PC-3 (cell line): ENCODE measurements around the gene TOM1L2. TPM values are rescaled to one million over a fixed set of nuclear protein-coding genes. Genes with fewer than 3 reads are reported as not detected.

Experiments used
- ATAC-seq: fragments of 200-7000 bp; cut with Tn5 transposase; 2 replicates; pipeline ENCODE4 v1.9.1; 2020; ENCODE audit warnings: mild to moderate bottlenecking, moderate library complexity
- BruUV-seq: library from RNA; stranded (reverse); fragments of 400-500 nt; replicated peaks from 2 replicates; lab custom pipeline; 2021; lab: Mats Ljungman, UMichigan
- CTCF ChIA-PET: fragments of 300-600 bp; sonication (Branson Sonifier 250); formaldehyde crosslinking; loops from one replicate; lab custom pipeline; 2022; ENCODE audit warnings: antibody characterized with exemption; lab: Charles Lee
- POLR2A ChIA-PET: fragments of 300-600 bp; sonication (Branson Sonifier 250); formaldehyde crosslinking; loops from one replicate; lab custom pipeline; 2022; ENCODE audit warnings: antibody characterized with exemption; ENCODE audit not compliant: unreplicated experiment; lab: Charles Lee
- DNase-seq: peaks from one replicate; pipeline ENCODE4 v3.0.0-alpha.2; 2015
- H2AFZ ChIP-seq: fragments of 300-600 bp; sonication (generic); 2 replicates; pipeline ENCODE4 v1.6.0; 2016; ENCODE audit warnings: antibody characterized with exemption, low read length
- H3F3A ChIP-seq: fragments of 300-600 bp; sonication (generic); one replicate; pipeline ENCODE4 v1.6.0; 2017; ENCODE audit warnings: antibody characterized with exemption, low read length, control low read depth, mild to moderate bottlenecking; ENCODE audit not compliant: unreplicated experiment
- H3K27ac ChIP-seq: fragments of 300-600 bp; sonication (generic); 2 replicates; pipeline ENCODE4 v1.5.1; 2016; ENCODE audit warnings: mild to moderate bottlenecking, low read length
- H3K27me3 ChIP-seq: fragments of 300-600 bp; sonication (generic); 2 replicates; pipeline ENCODE4 v1.6.1; 2016; ENCODE audit warnings: low read length, mixed read lengths
- H3K36me3 ChIP-seq: fragments of 300-600 bp; sonication (generic); 2 replicates; pipeline ENCODE4 v1.6.1; 2016; ENCODE audit warnings: low read depth, mixed run types, low read length, mixed read lengths
- H3K4me1 ChIP-seq: fragments of 300-600 bp; sonication (generic); 2 replicates; pipeline ENCODE4 v1.5.1; 2016; ENCODE audit warnings: low read length; ENCODE audit not compliant: insufficient read depth
- H3K4me2 ChIP-seq: fragments of 300-600 bp; sonication (generic); 2 replicates; pipeline ENCODE4 v1.6.0; 2016; ENCODE audit warnings: low read length
- H3K4me3 ChIP-seq: fragments of 300-600 bp; sonication (generic); 2 replicates; pipeline ENCODE4 v1.5.1; 2016; ENCODE audit warnings: mild to moderate bottlenecking, low read length, mixed read lengths
- H3K79me2 ChIP-seq: fragments of 300-600 bp; sonication (generic); 2 replicates; pipeline ENCODE4 v1.6.1; 2017; ENCODE audit warnings: low read length, mixed read lengths
- H3K9ac ChIP-seq: fragments of 300-600 bp; sonication (generic); 2 replicates; pipeline ENCODE4 v1.6.0; 2016; ENCODE audit warnings: mild to moderate bottlenecking, low read length
- H3K9me2 ChIP-seq: fragments of 300-600 bp; sonication (generic); replicated peaks from 2 replicates; pipeline ENCODE4 v1.6.1; 2016; ENCODE audit warnings: mixed run types, low read length, mixed read lengths
- H3K9me3 ChIP-seq: fragments of 300-600 bp; sonication (generic); 2 replicates; pipeline ENCODE4 v1.6.1; 2016; ENCODE audit warnings: low read length, mixed read lengths
- H4K20me1 ChIP-seq: fragments of 300-600 bp; sonication (generic); 2 replicates; pipeline ENCODE4 v1.6.1; 2016; ENCODE audit warnings: low read length, mixed read lengths
- CTCF ChIP-seq: fragments of 300-600 bp; sonication (generic); conservative IDR thresholded peaks from 2 replicates; pipeline ENCODE4 v1.5.1; 2017; ENCODE audit warnings: antibody characterized with exemption, low read depth, mild to moderate bottlenecking, low read length
- EZH2 ChIP-seq: fragments of 300-600 bp; sonication (generic); IDR thresholded peaks from one replicate; pipeline ENCODE4 v1.6.1; 2017; ENCODE audit warnings: antibody characterized with exemption, mild to moderate bottlenecking, low read length; ENCODE audit not compliant: unreplicated experiment
- EZH2phosphoT487 ChIP-seq: fragments of 300-600 bp; sonication (generic); IDR thresholded peaks from 2 replicates; pipeline ENCODE4 v1.6.1; 2018; ENCODE audit warnings: mild to moderate bottlenecking, antibody characterized with exemption, low read length, borderline replicate concordance
- intact Hi-C: fragments of 100-400 bp; cut with micrococcal nuclease; formaldehyde crosslinking; loops from 2 replicates; pipeline ENCODE4 v1.9.0; 2023
- total RNA-seq: library from RNA; depleted of rRNA; stranded (reverse); fragments of >200 nt; gene quantifications from 2 replicates; pipeline ENCODE4 v1.2.3, GENCODE V29; 2014

TOM1L2 gene
- total RNA-seq, 1 experiment from 2014 or later = 53.3 TPM

- TF ChIP-seq CTCF (no peak), EZH2phosphoT487 (no peak), EZH2 (no peak)
- H4K20me1 ChIP-seq = no peaks in the 10 kb centered on the region
- H3K4me1 ChIP-seq = peaks cover 48% of the 10 kb centered on the region
- DNase-seq (peak; percentile 98), ATAC-seq (peak; percentile 88)
- no peaks in the 10 kb centered on the region for H3K9me2 ChIP-seq
- intact Hi-C loops = loop anchor here (1.0 to 5.0 kb wide), 3 partner anchors 36 to 70 kb away; partner anchors contain the start of genes DRC3 and TOM1L2
- H3K27ac ChIP-seq = peak overlapping the region; percentile 86
- peaks cover 6% of the 10 kb centered on the region for H3F3A ChIP-seq
- H3K79me2 ChIP-seq = peaks cover 71% of the 10 kb centered on the region
- H3K9me3 ChIP-seq = no peaks in the 10 kb centered on the region
- no TSS peak for BruUV-seq
- peak overlapping the region; percentile 71 for H3K4me2 ChIP-seq
- ChIA-PET POLR2A (interaction anchor here (0.6 to 1.3 kb wide), 3 partner anchors 26 to 85 kb away, joined by 3 to 12 read pairs (median 4); partner anchors contain the start of genes DRC3 and TOM1L2), CTCF (interaction anchor here (0.6 to 1.4 kb wide), 5 partner anchors 21 to 112 kb away, joined by 3 to 6 read pairs (median 3); partner anchors contain the start of genes DRC3 and TOM1L2)
- peak overlapping the region; percentile 17; the same call in 1 of the 2 replicates for H3K4me3 ChIP-seq
- peak overlapping the region; percentile 4 for H2AFZ ChIP-seq
- H3K9ac ChIP-seq = peak overlapping the region; percentile 40
- no peaks in the 10 kb centered on the region for H3K27me3 ChIP-seq
- no peaks in the 10 kb centered on the region for H3K36me3 ChIP-seq
Measured at GRCh38 chr17:17921192-17922069, 50.8 kb downstream of the TOM1L2 start.

DNA sequence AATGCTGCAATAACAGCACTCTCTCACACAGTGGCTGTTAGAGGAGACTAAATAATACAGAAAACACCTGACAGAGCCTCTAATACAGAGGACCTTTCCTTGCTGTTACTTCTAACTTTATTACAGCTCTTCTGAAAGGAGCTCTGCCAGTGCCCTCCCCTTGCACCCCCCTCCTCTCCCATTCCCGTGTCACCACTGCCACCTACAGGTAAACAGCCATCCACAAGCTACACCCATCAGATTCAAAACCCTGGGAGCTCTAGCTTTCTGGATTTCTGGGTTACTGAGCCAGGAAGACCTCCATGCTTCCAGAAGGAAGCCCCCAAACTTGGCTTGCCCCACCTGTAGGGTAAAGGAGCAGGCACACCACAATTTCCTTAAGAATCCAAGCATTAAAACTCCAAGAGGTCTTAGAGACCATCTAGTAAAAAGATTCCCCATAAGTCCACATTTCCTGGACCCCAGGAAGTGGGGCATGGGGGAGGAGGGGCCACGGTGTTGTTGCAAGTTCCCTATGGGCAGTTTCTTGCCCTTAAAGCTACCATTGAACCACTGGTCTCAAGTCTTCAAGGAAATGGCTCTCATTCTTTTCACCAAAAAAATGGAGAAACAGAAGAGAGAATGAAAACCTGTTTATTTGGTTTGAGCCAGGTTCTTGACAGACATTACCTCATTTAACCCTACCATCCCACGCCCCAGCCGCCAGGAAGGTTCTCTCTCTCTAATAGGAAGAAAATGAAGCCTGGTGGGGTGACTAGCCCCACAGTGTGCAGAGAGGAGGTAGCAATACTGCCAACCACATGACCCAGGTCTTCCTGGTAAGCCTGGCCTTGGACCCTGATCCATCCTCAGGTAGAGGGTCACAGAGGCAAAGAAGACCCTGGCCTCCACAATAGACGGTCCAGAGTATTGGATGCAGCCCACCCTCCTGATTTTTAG, 52.8 kb downstream of the TOM1L2 start:
- intact Hi-C loops = loop anchor here (1.0 to 5.0 kb wide), 3 partner anchors 28 to 113 kb away; no protein-coding TSS in a partner anchor

More for the DNA sequence above, 52.8 kb downstream of the TOM1L2 start:
- peak; percentile 96 for TF ChIP-seq CTCF
- TF ChIP-seq EZH2phosphoT487 = no peak
- no peak for TF ChIP-seq EZH2
- Histone ChIP-seq H3K36me3 (no peaks in the 10 kb centered on the region), H3K4me2 (peak overlapping the region; percentile 56), H3K4me1 (peaks cover 55% of the 10 kb centered on the region), H3F3A (peaks cover 15% of the 10 kb centered on the region), H3K9ac (peak overlapping the region; percentile 33), H4K20me1 (no peaks in the 10 kb centered on the region), H3K9me2 (no peaks in the 10 kb centered on the region), H3K27me3 (no peaks in the 10 kb centered on the region), H3K79me2 (peaks cover 54% of the 10 kb centered on the region), H3K4me3 (no peak overlapping the region), H2AFZ (peak overlapping the region; percentile 40; the same call in 1 of the 2 replicates), H3K27ac (peak overlapping the region; percentile 29), H3K9me3 (no peaks in the 10 kb centered on the region)
- ChIA-PET CTCF (interaction anchor here (0.5 to 1.1 kb wide), 5 partner anchors 16 to 62 kb away, joined by 6 to 21 read pairs (median 9); partner anchors contain the start of genes DRC3 and TOM1L2), POLR2A (interaction anchor here (0.6 to 0.8 kb wide), 4 partner anchors 18 to 39 kb away, joined by 3 to 4 read pairs (median 3); no protein-coding TSS in a partner anchor)
- BruUV-seq = no TSS peak
- ATAC-seq (peak; percentile 59), DNase-seq (peak; percentile 90)
